HG02798 (cell line): Measurements from ENCODE around the gene RTN3.
A peak's percentile ranks its signal among the peaks of the same experiment; 100 is the strongest.
"Not testable (repeated sequence)": the region's sequence is repeated elsewhere in the genome, so short reads cannot be mapped to it uniquely, and the experiment has no call there.

Experiments
- ATAC-seq: cut with Tn5 transposase; IDR thresholded peaks from one replicate; pipeline ENCODE4 v1.9.1; 2021; ENCODE audit warnings: mild to moderate bottlenecking; ENCODE audit not compliant: unreplicated experiment, poor library complexity

Gene RTN3

DNA sequence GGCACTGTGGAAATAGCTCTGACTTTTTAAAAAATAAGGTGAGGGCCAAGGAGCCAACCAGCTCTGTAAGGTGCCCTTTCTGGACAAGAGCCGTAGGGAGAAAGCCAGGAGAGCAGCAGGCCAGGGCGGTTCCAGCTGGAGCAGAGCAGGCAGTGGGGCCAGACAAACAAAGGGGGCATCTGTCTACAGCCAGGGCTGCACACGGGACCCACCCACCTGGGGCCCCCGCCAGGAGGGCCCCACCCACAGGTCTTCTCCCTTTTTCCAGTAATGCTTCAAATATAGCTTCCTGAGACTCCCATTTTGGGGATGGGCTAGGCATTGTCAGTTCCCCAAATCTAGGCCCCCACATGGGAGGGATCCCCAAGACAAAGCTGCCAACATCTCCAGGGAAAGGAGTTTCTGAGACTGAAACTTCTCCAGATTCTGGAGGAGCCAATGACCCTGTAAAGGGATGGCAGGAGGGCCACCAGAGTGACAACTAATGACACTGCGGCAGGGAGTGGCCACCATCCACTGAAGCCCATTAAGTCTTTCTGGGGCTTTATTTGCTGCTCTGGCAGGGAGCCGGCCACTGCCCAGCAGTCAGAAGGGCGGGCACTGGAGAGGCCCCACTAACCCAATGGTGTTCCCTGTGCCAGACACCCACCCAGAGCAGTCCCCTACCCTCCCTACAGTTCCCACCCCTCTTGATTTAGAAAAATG lies 85.4 kb downstream of the RTN3 start:
- no peak for ATAC-seq

GRCh38 chr11:63767267-63767564 lies 85.9 kb downstream of the RTN3 start:
- ATAC-seq = no peak

- no peak for ATAC-seq
Measured at GRCh38 chr11:63767565-63768236, 86.4 kb downstream of the RTN3 start.

GRCh38 chr11:63768237-63769041 lies 87.1 kb downstream of the RTN3 start, which contains the start of gene ZFTA:
TSS of gene ZFTA (minus strand) at chr11:63768775. CDS start at chr11:63768622, 153 bp downstream.
- ATAC-seq = peak; percentile 67

- ATAC-seq = peak; percentile 59
Measured at GRCh38 chr11:63769042-63769713, 87.9 kb downstream of the RTN3 start.

DNA sequence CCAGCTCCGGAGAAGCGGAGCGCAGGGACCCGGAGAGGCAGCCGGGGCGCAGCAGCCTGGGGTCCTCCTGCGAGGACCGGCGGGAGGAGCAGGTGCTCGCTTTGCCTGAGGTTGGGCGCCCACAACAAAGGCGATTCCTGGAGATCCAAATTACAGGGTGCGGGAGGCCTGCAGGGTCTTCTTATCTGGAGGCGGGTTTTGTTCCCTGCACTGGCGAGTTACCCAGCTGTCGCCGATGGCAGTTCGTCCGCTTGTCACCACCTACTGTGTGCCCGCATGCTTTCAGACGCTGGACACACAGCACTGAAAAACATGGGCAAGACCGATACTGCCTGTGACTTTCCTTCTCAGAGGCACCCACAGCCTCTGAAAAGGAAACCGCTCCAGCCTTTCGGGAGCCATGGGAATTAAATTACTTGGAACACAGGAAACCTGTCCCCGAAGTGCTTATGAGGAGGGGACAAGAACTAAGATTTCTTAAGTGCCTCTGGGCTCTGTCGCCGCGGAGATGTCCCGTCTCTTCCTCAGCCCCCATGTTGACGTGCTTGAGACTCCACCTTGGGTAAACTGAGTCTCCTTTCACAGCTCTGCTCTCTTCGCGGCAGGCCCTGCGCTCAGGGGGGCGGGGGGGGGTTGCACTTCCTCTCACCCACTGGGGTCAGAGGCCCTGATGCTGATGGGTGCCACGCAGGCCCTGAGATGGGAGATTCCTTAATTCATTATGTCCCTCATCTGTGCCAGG lies 88.6 kb downstream of the RTN3 start:
- ATAC-seq = no peak

DNA sequence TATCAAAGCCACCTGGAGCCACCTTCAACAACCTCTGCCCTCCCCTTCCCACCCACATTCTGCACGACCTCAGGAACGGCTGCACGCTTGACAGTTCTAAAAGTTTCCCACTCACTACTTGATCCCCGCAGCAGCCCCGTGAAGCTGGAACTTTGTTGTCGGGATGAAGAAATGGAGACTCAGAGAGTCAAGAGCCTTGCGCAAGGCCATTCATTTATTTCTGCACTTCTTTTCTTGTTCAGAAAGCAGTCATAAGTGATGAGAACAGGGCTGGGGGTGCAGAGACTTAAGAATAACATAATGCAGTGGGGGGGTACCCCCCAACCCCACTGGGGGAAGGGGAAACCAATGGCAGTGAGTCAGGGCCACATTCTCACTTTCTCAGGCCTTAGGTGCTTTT lies 89.5 kb downstream of the RTN3 start:
- no peak for ATAC-seq

GRCh38 chr11:63771741-63772318 lies 90.5 kb downstream of the RTN3 start:
- ATAC-seq = not testable (repeated sequence)

DNA sequence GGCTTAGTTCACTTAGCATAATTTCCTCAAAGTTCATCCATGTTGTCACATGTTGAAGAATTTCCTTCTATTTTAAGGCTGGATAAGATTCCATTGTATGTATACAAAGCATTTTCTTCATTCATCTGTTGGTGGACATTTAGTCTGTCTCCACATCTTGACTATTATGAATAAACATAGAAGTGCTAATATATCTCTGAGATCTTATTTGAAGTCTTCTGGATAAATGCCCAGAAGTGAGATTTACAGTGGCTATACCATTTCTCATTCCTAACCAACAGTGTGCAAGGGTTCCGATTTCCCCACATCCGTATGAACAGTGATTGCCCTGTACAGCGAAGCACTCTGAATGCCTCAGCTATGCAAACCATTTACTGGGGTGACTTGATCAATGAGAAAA lies 93.9 kb downstream of the RTN3 start:
- no peak for ATAC-seq

GRCh38 chr11:63779039-63779438 lies 97.7 kb downstream of the RTN3 start:
- ATAC-seq = no peak

DNA sequence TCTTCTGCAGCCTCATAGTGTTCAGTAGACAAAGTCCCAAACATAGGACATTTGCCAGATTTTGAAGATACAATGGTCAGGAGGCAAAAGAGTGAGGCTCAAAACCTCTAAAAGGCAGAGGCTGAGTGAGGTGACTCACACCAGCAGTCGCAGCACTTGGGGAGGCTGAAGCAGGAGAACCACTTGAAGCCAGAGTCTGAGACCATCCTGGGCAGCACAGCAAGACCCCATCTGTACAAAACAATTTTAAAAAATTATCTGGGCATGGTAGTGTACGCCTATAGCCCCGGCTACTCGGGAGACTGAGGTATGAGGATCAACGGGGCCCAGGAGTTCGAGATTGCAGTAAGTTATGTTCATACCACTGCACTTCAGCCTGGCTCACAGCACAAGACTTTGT lies 101.4 kb downstream of the RTN3 start:
- ATAC-seq = no peak

GRCh38 chr11:63783925-63784592 lies 102.8 kb downstream of the RTN3 start:
- ATAC-seq = no peak

DNA sequence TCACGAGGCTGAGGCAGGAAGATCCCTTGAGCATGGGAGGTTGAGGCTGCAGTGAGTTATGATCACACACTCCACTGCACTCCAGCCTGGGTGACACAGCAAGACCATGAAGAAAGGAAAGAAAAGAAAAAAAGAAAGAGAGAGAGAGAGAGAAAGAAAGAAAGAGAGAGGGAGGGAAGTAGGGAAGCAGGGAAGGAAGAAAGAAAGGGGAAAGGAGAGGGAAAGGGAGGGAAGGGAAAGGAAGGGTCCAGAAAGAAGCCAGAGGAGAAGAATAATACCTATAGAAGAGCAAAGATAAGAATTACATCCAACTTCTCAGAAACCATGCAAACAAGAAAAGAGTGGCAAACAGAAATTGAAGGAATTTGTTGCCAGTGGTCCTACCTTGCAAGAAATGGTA lies 104.5 kb downstream of the RTN3 start:
- no peak for ATAC-seq

DNA sequence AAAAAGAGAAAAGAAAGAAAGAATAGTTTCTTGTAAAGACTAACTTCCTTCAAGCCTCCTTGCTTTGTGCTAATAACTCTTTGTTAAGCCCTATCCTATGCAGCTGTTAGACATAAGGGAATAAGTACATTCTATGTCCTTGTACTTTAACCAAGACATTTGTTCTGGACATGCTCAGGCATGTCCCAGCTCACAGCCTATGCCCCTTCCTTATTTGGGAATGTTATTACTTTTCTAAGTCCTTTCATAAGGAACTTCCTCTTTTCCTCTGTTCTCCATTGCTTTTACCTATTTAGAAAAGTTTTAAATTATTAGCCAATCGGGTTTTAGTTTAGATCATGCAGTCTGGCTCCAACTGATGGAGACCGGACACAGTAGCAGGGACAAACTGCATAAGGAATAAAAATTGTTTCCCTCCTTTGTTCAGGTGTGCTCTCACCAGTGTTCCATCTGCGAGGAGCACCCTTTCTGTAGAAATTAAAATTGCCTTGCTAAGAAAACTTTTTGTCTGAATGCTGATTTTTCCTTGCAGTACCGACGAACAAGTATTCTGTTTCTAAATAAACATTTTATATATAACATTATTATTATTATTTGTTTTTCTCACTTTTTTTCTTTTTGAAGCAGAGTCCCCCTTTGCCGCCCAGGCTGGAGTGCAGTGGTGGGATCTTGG lies 110.3 kb downstream of the RTN3 start:
- no peak for ATAC-seq

DNA sequence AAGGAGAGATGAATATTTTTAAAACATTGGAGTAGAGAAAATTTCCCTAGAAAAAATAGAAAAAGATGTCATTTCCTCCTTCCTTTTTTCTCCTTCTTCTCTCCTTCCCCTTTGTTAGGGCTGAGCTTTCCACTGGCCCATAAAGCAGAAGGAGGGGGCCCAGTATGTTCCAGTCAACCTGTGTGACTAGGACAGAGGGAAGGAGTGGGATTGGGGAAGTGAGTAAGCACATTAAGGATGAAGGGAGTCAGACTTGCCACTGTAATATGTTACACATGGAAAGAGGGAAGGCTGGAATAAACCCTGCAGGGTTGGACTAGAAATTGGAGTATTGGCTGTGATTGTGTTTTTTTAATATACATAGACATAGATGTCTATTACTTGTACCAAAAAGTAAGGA lies 111.9 kb downstream of the RTN3 start:
- no peak for ATAC-seq

GRCh38 chr11:63795066-63795465 lies 113.8 kb downstream of the RTN3 start:
- no peak for ATAC-seq

GRCh38 chr11:63800921-63801320 lies 119.6 kb downstream of the RTN3 start:
- no peak for ATAC-seq

DNA sequence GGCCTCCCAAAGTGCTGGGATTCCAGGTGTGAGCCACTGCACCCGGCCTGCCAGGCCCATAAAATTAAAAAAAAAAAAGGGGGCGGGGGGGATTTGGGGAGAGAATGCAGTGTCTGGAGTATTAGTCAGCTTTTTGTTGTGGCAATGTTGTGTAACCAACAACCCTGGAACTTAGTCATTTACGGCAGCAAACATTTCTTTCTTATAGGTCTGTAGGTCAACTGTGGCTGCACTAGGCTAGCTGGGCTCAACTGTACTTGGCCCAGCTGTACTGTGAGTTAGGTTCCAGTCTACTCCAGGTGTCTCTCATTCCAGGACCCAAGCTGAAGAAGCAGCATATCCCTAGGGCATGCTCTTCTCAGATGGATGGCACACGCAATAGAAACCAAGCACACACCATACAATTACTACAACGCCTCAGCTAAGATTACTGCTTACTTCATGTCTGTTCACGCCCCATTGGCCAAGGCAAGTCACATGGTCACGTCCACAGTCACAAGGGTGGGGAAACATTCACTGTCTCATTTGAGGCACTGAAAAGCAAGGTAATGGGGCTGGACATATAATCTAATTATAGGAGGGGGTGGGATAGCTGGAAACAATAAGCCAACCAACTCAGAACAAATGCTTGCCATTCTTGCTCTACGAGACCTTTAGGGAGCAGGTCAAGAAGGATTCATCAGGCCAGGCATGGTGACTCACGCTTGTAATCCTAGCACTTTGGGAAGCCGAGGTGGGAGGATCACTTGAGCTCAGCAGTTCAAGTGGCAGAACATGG lies 121.5 kb downstream of the RTN3 start:
- ATAC-seq = no peak
